ENCODE measurements around the gene IL20RA.

DNA sequence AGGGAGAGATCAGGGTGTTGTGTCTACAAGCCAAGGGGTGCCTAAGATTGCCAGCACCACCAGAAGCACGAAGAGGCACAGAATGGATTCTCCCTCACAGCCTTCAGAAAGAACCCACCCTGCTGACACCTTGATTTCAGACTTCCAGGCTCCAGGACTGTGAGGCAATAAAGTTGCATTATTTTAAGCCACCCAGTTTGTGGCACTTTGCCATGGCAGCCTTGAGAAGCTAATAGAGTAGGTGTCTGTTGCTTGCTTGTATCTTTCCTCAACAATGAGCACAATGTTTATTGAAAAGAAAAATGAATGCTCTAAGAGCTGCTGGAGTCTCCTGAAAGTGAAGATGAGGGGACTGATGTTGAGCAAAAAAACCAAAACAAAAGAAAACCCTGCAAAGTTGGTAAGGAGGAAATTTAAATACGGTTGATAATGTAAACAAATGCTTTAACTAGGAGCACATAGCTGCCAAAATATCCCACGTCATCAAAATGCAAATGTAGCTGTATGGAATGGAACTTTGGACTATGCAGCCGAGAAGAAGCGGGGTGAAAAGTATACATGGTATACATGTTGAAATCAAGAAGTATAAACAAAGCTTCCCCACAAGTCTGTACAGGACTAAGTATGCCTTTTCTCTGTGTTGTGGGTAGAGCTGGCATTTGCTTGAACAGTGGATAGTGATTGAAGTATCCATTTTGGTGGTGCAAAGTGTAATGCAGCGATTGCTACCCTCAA is 8.0 kb downstream of the IL20RA start:
- TF ChIP-seq CREB1 (IDR thresholded peaks at IDR 0.05; ENCODE audit: low read depth) (no peak), RAD21 (IDR thresholded peaks at IDR 0.05; ENCODE audit: low read depth) (no peak), CEBPB (IDR thresholded peaks at IDR 0.05) (no peak), FOXM1 (IDR thresholded peaks at IDR 0.05; ENCODE audit: borderline replicate concordance, low read depth) (no peak), ZBTB7A (IDR thresholded peaks at IDR 0.05; ENCODE audit: low read depth) (no peak)

All from Ishikawa (cell line).